Panc1 (cell line): Measurements from ENCODE around the gene PHF21A. TPM values are rescaled to one million over a fixed set of nuclear protein-coding genes. Genes with fewer than 3 reads are reported as not detected.
A peak's percentile ranks its signal among the peaks of the same experiment; 100 is the strongest.

ENCODE experiments used
- ATAC-seq: fragments of 200-7000 bp; cut with Tn5 transposase; 2 replicates; pipeline ENCODE4 v1.9.1; 2020; ENCODE audit warnings: mild to moderate bottlenecking, moderate library complexity
- BruUV-seq: library from RNA; stranded (reverse); fragments of 400-500 nt; replicated peaks from 2 replicates; lab custom pipeline; 2021; lab: Mats Ljungman, UMichigan
- CTCF ChIA-PET: fragments of 300-600 bp; sonication (Branson Sonifier 250); formaldehyde crosslinking; loops from one replicate; lab custom pipeline; 2022; ENCODE audit warnings: antibody characterized with exemption; lab: Charles Lee
- POLR2A ChIA-PET: fragments of 300-600 bp; sonication (Branson Sonifier 250); formaldehyde crosslinking; loops from one replicate; lab custom pipeline; 2022; ENCODE audit warnings: antibody characterized with exemption; lab: Charles Lee
- DNase-seq: peaks from one replicate; pipeline ENCODE4 v3.0.0-alpha.2; 2010; ENCODE audit warnings: low read depth, low spot score
- H3K27ac ChIP-seq: 2 replicates; pipeline ENCODE4 v1.5.1; 2011; ENCODE audit warnings: mild to moderate bottlenecking, low read length, inconsistent platforms
- H3K27me3 ChIP-seq: fragments of 200-500 bp; sonication (Bioruptor generic); 2 replicates; pipeline ENCODE4 v1.6.0; 2014; ENCODE audit warnings: low read length, inconsistent platforms; ENCODE audit not compliant: control insufficient read depth, insufficient read depth
- H3K36me3 ChIP-seq: fragments of 200-500 bp; sonication (Bioruptor generic); 2 replicates; pipeline ENCODE4 v1.5.1; 2014; ENCODE audit warnings: inconsistent platforms, mild to moderate bottlenecking, low read length, moderate library complexity; ENCODE audit not compliant: control insufficient read depth, insufficient read depth
- H3K4me1 ChIP-seq: 2 replicates; pipeline ENCODE4 v1.5.1; 2011; ENCODE audit warnings: inconsistent platforms, mild to moderate bottlenecking, low read length, moderate library complexity; ENCODE audit not compliant: control insufficient read depth, insufficient read depth
- H3K4me3 ChIP-seq, 2 experiments: 2 replicates each; pipeline ENCODE4 v1.5.1; 2011 to 2012; ENCODE audit warnings: low read depth in 2 of 2, low read length in 2 of 2, mild to moderate bottlenecking in 2 of 2, inconsistent platforms in 1 of 2, moderate library complexity in 1 of 2
- H3K9me3 ChIP-seq: fragments of 200-500 bp; sonication (Bioruptor generic); 2 replicates; pipeline ENCODE4 v1.5.1; 2014; ENCODE audit warnings: low read depth, mild to moderate bottlenecking, inconsistent platforms, low read length, moderate library complexity; ENCODE audit not compliant: control insufficient read depth, insufficient read depth
- POLR2AphosphoS5 ChIP-seq: IDR thresholded peaks from 2 replicates; pipeline ENCODE4 v1.6.1; 2012; ENCODE audit warnings: mild to moderate bottlenecking, low read depth, low read length, moderate library complexity
- SIN3A ChIP-seq: IDR thresholded peaks from 2 replicates; pipeline ENCODE4 v1.6.1; 2012; ENCODE audit warnings: low read depth, mild to moderate bottlenecking, low read length, moderate library complexity, borderline replicate concordance; ENCODE audit not compliant: insufficient read depth
- TCF7L2 ChIP-seq: IDR thresholded peaks from 2 replicates; pipeline ENCODE4 v1.6.1; 2011; ENCODE audit warnings: mild to moderate bottlenecking, low read depth, low read length, inconsistent platforms
- in situ Hi-C: cut with HindIII; loops from 2 replicates; pipeline ENCODE4 v1.10.0; 2016; ENCODE audit warnings: low sequenced_read_pairs, low pct_unique_long_range_greater_than_20kb
- intact Hi-C: fragments of 100-400 bp; cut with micrococcal nuclease; formaldehyde crosslinking; loops from one replicate; pipeline ENCODE4 v1.10.0; 2022; ENCODE audit not compliant: unreplicated experiment
- total RNA-seq: library from RNA; stranded (reverse); gene quantifications from one replicate; pipeline ENCODE4 v1.2.1, GENCODE V29; 2021; ENCODE audit not compliant: unreplicated experiment
- TF ChIP-seq, protein P1 (sequence below), 2 experiments: IDR thresholded peaks; 2 replicates each; pipeline ENCODE4 v1.6.1; 2011 to 2012; ENCODE audit warnings: low read depth in 2 of 2, control low read depth in 1 of 2, low read length in 1 of 2, mild to moderate bottlenecking in 1 of 2, moderate library complexity in 1 of 2; ENCODE audit not compliant: insufficient read depth in 1 of 2
- TF ChIP-seq, protein P2 (sequence below): fragments of 450-650 bp; IDR thresholded peaks from 2 replicates; pipeline ENCODE4 v1.5.1; 2017; ENCODE audit warnings: mild to moderate bottlenecking

PHF21A gene
- total RNA-seq, 1 experiment from 2014 or later = 45.7 TPM

DNA sequence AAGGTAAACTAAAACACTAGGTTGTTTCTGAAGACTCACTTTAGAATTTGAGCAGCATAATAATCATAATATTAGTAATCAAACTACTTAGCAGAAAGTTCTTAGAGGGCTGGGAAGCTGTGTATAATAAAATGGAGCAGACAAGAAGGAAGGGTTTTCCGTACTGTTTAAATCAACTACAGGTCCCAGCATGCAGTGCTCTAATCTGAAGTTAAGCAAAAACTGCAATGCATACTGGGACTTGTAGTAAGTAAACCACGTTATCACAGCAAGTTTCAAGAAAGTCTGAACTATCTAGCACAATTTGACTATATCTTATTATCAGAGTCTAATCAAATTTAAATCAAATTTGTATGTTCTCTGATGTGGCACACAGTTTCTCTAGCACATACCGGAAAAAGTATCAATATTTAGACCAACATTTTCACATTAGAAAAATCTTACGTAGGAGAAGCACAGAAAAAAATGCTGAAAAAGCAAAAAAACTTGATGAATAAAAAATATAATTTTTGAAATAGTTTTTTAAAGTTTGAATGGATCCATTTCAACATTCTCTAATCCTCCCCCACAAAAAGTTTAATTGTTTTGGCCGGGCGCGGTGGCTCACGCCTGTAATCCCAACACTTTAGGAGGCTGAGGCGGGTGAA, 8.2 kb downstream of the PHF21A start:
- H3K9me3 ChIP-seq = no peaks in the 10 kb centered on the region
- intact Hi-C loops (no loop called here), in situ Hi-C loops (no loop called here)
- no peak overlapping the region for H3K27ac ChIP-seq
- TF ChIP-seq, protein P1, sequence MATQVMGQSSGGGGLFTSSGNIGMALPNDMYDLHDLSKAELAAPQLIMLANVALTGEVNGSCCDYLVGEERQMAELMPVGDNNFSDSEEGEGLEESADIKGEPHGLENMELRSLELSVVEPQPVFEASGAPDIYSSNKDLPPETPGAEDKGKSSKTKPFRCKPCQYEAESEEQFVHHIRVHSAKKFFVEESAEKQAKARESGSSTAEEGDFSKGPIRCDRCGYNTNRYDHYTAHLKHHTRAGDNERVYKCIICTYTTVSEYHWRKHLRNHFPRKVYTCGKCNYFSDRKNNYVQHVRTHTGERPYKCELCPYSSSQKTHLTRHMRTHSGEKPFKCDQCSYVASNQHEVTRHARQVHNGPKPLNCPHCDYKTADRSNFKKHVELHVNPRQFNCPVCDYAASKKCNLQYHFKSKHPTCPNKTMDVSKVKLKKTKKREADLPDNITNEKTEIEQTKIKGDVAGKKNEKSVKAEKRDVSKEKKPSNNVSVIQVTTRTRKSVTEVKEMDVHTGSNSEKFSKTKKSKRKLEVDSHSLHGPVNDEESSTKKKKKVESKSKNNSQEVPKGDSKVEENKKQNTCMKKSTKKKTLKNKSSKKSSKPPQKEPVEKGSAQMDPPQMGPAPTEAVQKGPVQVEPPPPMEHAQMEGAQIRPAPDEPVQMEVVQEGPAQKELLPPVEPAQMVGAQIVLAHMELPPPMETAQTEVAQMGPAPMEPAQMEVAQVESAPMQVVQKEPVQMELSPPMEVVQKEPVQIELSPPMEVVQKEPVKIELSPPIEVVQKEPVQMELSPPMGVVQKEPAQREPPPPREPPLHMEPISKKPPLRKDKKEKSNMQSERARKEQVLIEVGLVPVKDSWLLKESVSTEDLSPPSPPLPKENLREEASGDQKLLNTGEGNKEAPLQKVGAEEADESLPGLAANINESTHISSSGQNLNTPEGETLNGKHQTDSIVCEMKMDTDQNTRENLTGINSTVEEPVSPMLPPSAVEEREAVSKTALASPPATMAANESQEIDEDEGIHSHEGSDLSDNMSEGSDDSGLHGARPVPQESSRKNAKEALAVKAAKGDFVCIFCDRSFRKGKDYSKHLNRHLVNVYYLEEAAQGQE (IDR thresholded peaks at IDR 0.05; ENCODE audit: insufficient read depth in 1 of 2, low read depth in 2 of 2, low read length in 1 of 2) = no peak
- TF ChIP-seq, protein P2, sequence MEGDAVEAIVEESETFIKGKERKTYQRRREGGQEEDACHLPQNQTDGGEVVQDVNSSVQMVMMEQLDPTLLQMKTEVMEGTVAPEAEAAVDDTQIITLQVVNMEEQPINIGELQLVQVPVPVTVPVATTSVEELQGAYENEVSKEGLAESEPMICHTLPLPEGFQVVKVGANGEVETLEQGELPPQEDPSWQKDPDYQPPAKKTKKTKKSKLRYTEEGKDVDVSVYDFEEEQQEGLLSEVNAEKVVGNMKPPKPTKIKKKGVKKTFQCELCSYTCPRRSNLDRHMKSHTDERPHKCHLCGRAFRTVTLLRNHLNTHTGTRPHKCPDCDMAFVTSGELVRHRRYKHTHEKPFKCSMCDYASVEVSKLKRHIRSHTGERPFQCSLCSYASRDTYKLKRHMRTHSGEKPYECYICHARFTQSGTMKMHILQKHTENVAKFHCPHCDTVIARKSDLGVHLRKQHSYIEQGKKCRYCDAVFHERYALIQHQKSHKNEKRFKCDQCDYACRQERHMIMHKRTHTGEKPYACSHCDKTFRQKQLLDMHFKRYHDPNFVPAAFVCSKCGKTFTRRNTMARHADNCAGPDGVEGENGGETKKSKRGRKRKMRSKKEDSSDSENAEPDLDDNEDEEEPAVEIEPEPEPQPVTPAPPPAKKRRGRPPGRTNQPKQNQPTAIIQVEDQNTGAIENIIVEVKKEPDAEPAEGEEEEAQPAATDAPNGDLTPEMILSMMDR = no peak
- TF ChIP-seq POLR2AphosphoS5 = no peak
- no peak for TF ChIP-seq TCF7L2
- TF ChIP-seq SIN3A = no peak
- BruUV-seq = no TSS peak
- H3K27me3 ChIP-seq = no peaks in the 10 kb centered on the region
- no peak for DNase-seq
- H3K4me3 ChIP-seq = no peak overlapping the region
- peak; percentile 98 for ATAC-seq
- ChIA-PET CTCF (no interaction called here), POLR2A (no interaction called here)
- H3K4me1 ChIP-seq = peaks cover 31% of the 10 kb centered on the region
- H3K36me3 ChIP-seq = no peaks in the 10 kb centered on the region

DNA sequence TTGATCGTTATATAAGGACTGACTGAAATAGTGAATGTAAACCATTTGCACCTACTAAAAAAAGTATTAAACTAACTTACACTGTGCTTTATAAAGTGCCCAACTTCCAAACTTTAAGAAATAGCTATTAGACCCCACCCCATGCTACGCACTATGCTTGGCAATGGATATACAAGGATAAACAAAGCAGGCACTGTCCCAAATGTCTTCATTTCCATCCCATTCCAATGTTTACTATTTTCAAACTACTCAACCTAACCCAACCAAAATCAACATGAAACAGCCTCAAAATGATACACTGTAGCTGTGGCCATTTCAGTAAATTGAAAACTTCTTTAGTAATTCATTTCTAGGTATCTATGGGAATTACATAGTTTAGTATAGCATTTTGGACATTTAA, 12.5 kb downstream of the PHF21A start:
- H3K27me3 ChIP-seq = no peaks in the 10 kb centered on the region
- ATAC-seq = no peak

More for the DNA sequence above, 12.5 kb downstream of the PHF21A start:
- ChIA-PET POLR2A (interaction anchor here (0.5 kb wide), 1 partner anchor 174 kb away, joined by 6 read pairs; no protein-coding TSS in a partner anchor), CTCF (no interaction called here)
- TF ChIP-seq, protein P1 (IDR thresholded peaks at IDR 0.05; ENCODE audit: insufficient read depth in 1 of 2, low read depth in 2 of 2, low read length in 1 of 2) = no peak
- TF ChIP-seq POLR2AphosphoS5 (no peak), SIN3A (no peak), TCF7L2 (no peak)
- TF ChIP-seq, protein P2 = no peak
- in situ Hi-C loops = no loop called here
- Histone ChIP-seq H3K9me3 (no peaks in the 10 kb centered on the region), H3K4me1 (peaks cover 34% of the 10 kb centered on the region), H3K4me3 (no peak overlapping the region), H3K36me3 (no peaks in the 10 kb centered on the region), H3K27ac (no peak overlapping the region)
- intact Hi-C loops = no loop called here
- DNase-seq = no peak
- no TSS peak for BruUV-seq
